Testis (tissue), 2 donors: ENCODE results near the gene NAGS.

Experiments used
- POLR2A ChIP-seq: fragments of 450-650 bp; IDR thresholded peaks from one replicate; pipeline ENCODE4 v1.6.1; 2017; ENCODE audit warnings: antibody characterized with exemption, mild to moderate bottlenecking, moderate library complexity
- TF ChIP-seq, protein P1 (sequence below), 3 experiments: fragments of 450-650 bp in 2 of 3; fragments of 200-600 bp in 1 of 3; sonication (generic) in 1 of 3; IDR thresholded peaks; one replicate each; pipeline ENCODE4 v1.5.1; 2016 to 2019; ENCODE audit warnings: antibody characterized with exemption in 3 of 3, mild to moderate bottlenecking in 2 of 3, moderate library complexity in 1 of 3

GRCh38 chr17:44014437-44015172, 10.2 kb downstream of the NAGS start, which contains the start of gene TMEM101:
- TF ChIP-seq, protein P1, sequence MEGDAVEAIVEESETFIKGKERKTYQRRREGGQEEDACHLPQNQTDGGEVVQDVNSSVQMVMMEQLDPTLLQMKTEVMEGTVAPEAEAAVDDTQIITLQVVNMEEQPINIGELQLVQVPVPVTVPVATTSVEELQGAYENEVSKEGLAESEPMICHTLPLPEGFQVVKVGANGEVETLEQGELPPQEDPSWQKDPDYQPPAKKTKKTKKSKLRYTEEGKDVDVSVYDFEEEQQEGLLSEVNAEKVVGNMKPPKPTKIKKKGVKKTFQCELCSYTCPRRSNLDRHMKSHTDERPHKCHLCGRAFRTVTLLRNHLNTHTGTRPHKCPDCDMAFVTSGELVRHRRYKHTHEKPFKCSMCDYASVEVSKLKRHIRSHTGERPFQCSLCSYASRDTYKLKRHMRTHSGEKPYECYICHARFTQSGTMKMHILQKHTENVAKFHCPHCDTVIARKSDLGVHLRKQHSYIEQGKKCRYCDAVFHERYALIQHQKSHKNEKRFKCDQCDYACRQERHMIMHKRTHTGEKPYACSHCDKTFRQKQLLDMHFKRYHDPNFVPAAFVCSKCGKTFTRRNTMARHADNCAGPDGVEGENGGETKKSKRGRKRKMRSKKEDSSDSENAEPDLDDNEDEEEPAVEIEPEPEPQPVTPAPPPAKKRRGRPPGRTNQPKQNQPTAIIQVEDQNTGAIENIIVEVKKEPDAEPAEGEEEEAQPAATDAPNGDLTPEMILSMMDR (IDR thresholded peaks at IDR 0.05) = no peak
- TF ChIP-seq POLR2A = no peak
